Esophagus squamous epithelium (tissue), 4 donors: ENCODE results near the gene KLRC2.
"Not testable (repeated sequence)": the region's sequence is repeated elsewhere in the genome, so short reads cannot be mapped to it uniquely, and the experiment has no call there.

Experiments
- CTCF ChIP-seq, 6 experiments: fragments of 450-650 bp in 4 of 6; fragments of 200-600 bp in 2 of 6; sonication (generic) in 2 of 6; IDR thresholded peaks; one replicate each; pipeline ENCODE4 v1.5.1; 2016 to 2019; ENCODE audit warnings: antibody characterized with exemption in 6 of 6, mild to moderate bottlenecking in 4 of 6, moderate library complexity in 4 of 6
- POLR2A ChIP-seq, 4 donors: fragments of 450-650 bp; IDR thresholded peaks; one replicate each; pipeline ENCODE4 v1.6.1; 2017; ENCODE audit warnings: antibody characterized with exemption in 4 of 4, mild to moderate bottlenecking in 4 of 4, moderate library complexity in 3 of 4

DNA sequence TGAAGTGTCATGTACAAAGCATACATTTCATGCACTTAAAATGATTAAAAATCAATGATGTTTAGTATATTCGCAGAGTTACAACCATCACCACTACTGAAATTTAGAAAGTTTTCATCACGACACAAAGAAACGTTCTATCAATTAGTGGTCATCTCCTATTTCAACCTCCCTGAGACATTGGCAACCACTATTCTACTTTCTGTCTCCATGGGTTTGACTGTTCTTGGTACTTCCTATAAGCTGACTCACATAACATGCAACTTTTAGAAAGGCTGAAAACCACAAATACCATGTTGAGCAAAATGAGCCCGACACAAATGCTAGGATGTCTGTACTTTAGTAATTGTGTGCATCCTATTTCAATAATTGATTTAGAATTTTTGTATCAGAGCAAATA lies 5.2 kb downstream of the KLRC2 start:
- not testable (repeated sequence) for TF ChIP-seq CTCF, POLR2A (IDR thresholded peaks at IDR 0.05)
